ENCODE measurements around the gene ZNF185.

DNA sequence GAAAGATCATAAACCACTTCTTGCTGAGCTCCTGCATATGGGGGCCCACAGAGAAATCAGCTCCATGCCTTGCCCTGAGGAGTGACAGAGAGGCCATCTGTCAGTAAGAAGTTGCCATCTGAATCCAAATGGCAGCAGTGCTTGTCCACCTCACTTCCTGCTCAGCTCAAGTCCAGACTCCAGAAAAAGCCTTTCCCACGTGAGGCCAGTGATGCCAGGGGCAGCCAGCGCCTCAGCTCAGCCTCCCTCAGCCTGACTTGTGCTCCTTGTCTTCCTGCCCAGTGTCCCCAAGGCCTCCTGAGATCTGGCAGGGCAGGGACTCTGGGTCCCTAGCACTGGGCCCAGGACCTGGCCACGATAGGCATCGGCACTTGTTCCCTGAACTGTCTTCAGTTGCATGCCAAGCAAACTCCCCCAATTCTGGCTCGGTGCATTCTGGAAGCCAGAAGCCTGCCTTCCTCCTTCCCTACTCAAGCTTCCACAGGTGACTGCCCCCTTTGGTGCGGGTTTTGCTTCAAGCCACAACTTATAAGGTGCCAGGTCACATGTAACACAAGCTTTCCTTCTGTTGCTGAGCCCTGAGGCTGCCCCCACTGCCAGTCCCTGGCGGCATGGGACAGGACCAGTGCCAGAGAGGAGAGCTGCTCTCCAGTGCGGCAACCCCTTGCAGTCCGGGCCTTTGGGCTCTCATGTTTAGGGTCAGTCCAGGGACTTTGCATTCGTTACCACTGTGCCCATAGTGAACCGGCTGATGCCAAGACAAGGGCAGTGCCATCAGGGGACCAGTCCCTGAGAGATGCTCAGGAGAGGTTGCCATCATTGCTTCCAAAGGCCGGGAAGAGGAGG, 2.2 kb downstream of the ZNF185 start:
- TF ChIP-seq EZH2phosphoT487 (IDR thresholded peaks at IDR 0.05): no peak
- no peak for TF ChIP-seq EZH2 (IDR thresholded peaks at IDR 0.05)
